Chondrocyte (in vitro differentiated cells): ENCODE results near the gene PIK3CD. TPM values are rescaled to one million over a fixed set of nuclear protein-coding genes. Genes with fewer than 3 reads are reported as not detected.
"Not testable (repeated sequence)": the region's sequence is repeated elsewhere in the genome, so short reads cannot be mapped to it uniquely, and the experiment has no call there.

ENCODE experiments used
- DNase-seq: peaks from one replicate; pipeline ENCODE4 v3.0.0; 2021; ENCODE audit warnings: mixed read lengths, low spot score
- H3K27ac Mint-ChIP-seq: one replicate; pipeline ENCODE4 v1.8.0; 2021; ENCODE audit warnings: mild to moderate bottlenecking, moderate library complexity, mixed read lengths; ENCODE audit not compliant: unreplicated experiment
- H3K27me3 Mint-ChIP-seq: 2 replicates; pipeline ENCODE4 v1.8.0; 2021; ENCODE audit warnings: low read depth, mixed read lengths
- H3K36me3 Mint-ChIP-seq: 2 replicates; pipeline ENCODE4 v1.8.0; 2021; ENCODE audit warnings: low read depth, mixed read lengths
- H3K4me1 Mint-ChIP-seq: 2 replicates; pipeline ENCODE4 v1.8.0; 2021; ENCODE audit warnings: low read depth, mild to moderate bottlenecking, mixed read lengths
- H3K4me3 Mint-ChIP-seq: one replicate; pipeline ENCODE4 v1.8.0; 2021; ENCODE audit warnings: mild to moderate bottlenecking, moderate library complexity, mixed read lengths; ENCODE audit not compliant: unreplicated experiment
- H3K9me3 Mint-ChIP-seq: 2 replicates; pipeline ENCODE4 v1.8.0; 2021; ENCODE audit warnings: low read depth, mixed read lengths
- total RNA-seq: library from RNA; stranded (reverse); gene quantifications from 3 replicates; pipeline ENCODE4 v1.2.1, GENCODE V29; 2021
- TF ChIP-seq, protein P1 (sequence below): fragments of 200-600 bp; sonication (generic); IDR thresholded peaks from 2 replicates; pipeline ENCODE4 v1.5.0; 2021; ENCODE audit warnings: antibody characterized with exemption, mild to moderate bottlenecking, moderate library complexity

PIK3CD gene
- total RNA-seq, 1 donor from 2014 or later = 4.3 TPM

DNA sequence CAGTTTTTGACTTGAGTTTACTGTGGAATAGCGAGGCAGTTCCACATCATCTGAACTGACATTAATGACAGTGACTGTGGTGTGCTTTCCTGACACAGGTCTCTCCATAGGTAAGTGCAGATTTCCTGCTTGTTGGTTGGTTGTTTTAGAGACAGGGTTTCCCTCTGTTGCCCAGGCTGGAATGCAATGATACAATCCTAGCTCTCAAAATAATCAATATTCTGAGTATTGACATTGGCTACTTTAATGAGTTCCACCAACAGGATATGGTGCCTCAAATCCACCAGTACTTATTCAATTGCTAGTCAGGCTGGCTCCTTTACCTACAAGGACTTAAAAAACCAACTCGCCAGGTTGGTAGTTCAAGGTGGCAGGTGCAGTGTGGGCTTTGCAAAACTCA lies 108.4 kb downstream of the PIK3CD start:
- Mint-ChIP-seq H3K4me1 (peaks cover 17% of the 10 kb centered on the region), H3K27me3 (no peaks in the 10 kb centered on the region), H3K36me3 (peaks cover 1% of the 10 kb centered on the region), H3K4me3 (no peak overlapping the region), H3K9me3 (no peaks in the 10 kb centered on the region), H3K27ac (no peak overlapping the region)
- no peak for DNase-seq
- TF ChIP-seq, protein P1, sequence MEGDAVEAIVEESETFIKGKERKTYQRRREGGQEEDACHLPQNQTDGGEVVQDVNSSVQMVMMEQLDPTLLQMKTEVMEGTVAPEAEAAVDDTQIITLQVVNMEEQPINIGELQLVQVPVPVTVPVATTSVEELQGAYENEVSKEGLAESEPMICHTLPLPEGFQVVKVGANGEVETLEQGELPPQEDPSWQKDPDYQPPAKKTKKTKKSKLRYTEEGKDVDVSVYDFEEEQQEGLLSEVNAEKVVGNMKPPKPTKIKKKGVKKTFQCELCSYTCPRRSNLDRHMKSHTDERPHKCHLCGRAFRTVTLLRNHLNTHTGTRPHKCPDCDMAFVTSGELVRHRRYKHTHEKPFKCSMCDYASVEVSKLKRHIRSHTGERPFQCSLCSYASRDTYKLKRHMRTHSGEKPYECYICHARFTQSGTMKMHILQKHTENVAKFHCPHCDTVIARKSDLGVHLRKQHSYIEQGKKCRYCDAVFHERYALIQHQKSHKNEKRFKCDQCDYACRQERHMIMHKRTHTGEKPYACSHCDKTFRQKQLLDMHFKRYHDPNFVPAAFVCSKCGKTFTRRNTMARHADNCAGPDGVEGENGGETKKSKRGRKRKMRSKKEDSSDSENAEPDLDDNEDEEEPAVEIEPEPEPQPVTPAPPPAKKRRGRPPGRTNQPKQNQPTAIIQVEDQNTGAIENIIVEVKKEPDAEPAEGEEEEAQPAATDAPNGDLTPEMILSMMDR = no peak

DNA sequence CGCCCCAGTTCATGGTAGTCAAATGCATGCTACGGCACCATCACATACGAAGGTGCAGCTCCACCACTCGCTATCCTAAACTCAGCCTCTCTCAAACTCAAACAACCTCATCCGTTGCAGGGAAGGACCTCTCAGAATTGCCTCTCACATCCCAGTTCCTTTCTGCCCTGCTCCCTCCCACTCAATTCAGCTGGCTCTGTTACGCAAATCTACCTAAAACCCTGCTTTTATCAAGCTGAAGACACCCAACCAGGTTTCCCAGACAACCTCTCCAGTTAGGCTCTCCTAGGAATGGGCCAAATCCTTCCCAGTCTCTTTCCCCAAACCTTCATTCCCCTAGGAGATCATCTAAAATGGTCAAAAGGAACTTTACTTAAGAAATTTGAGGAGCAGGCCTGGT lies 109.3 kb downstream of the PIK3CD start:
- H3K36me3 Mint-ChIP-seq = peaks cover 1% of the 10 kb centered on the region
- H3K4me3 Mint-ChIP-seq = no peak overlapping the region
- no peaks in the 10 kb centered on the region for H3K27me3 Mint-ChIP-seq
- no peak for DNase-seq
- peaks cover 15% of the 10 kb centered on the region for H3K4me1 Mint-ChIP-seq
- TF ChIP-seq, protein P1 = no peak
- H3K9me3 Mint-ChIP-seq = no peaks in the 10 kb centered on the region
- no peak overlapping the region for H3K27ac Mint-ChIP-seq

- DNase-seq = peak; percentile 18
- Mint-ChIP-seq H3K9me3 (no peaks in the 10 kb centered on the region), H3K4me3 (no peak overlapping the region), H3K36me3 (peaks cover 1% of the 10 kb centered on the region), H3K27ac (no peak overlapping the region), H3K27me3 (no peaks in the 10 kb centered on the region), H3K4me1 (peaks cover 19% of the 10 kb centered on the region)
- TF ChIP-seq, protein P1 = no peak
Observed at GRCh38 chr1:9761855-9762254, 110.3 kb downstream of the PIK3CD start.

GRCh38 chr1:9762446-9762845 lies 110.9 kb downstream of the PIK3CD start:
- H3K4me1 Mint-ChIP-seq = peaks cover 25% of the 10 kb centered on the region
- not testable (repeated sequence) for H3K27me3 Mint-ChIP-seq, H3K36me3 Mint-ChIP-seq, H3K9me3 Mint-ChIP-seq, H3K4me3 Mint-ChIP-seq, H3K27ac Mint-ChIP-seq
- peak; percentile 40 for DNase-seq

DNA sequence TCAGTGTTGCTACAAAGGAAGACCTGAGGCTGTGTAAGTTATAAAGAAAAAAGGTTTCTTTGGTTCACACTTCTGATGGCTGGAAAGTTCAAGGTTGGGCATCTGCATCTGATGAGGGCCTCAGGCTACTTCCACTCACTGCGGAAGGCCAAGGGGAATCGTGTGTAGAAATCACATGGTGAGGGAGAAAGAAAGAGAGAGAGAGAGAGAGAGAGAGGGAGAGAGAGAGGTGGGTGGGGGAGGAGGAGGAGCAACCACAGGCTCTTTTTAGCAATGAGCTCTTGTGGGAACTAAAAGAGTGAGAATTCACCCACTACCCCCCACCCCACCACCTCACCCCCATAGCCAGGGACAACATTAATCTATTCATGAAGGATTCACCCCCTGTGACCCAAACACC lies 112.4 kb downstream of the PIK3CD start:
- TF ChIP-seq, protein P1 = no peak
- Mint-ChIP-seq H3K4me1 (peaks cover 27% of the 10 kb centered on the region), H3K27ac (peak overlapping the region; percentile 32), H3K9me3 (no peaks in the 10 kb centered on the region), H3K27me3 (no peaks in the 10 kb centered on the region), H3K36me3 (no peaks in the 10 kb centered on the region), H3K4me3 (no peak overlapping the region)
- DNase-seq = no peak

GRCh38 chr1:9764550-9764949 lies 113.0 kb downstream of the PIK3CD start:
- Mint-ChIP-seq H3K4me3 (no peak overlapping the region), H3K27ac (no peak overlapping the region), H3K4me1 (peaks cover 27% of the 10 kb centered on the region), H3K9me3 (no peaks in the 10 kb centered on the region), H3K36me3 (no peaks in the 10 kb centered on the region), H3K27me3 (no peaks in the 10 kb centered on the region)
- TF ChIP-seq, protein P1 = no peak
- DNase-seq = peak; percentile 8
